Keratinocyte (primary cell): ENCODE data around the gene ATP10D.

Experiments used
- CTCF ChIP-seq, 3 experiments: IDR thresholded peaks in 1 of 3; conservative IDR thresholded peaks in 1 of 3; optimal IDR thresholded peaks in 1 of 3; 2 replicates in 2 of 3; 3 replicates in 1 of 3; pipeline versions ENCODE3 to v1.5.1; 2011; ENCODE audit warnings: low read length in 3 of 3, mild to moderate bottlenecking in 3 of 3, moderate library complexity in 2 of 3, control low read depth in 1 of 3, inconsistent platforms in 1 of 3; ENCODE audit not compliant: insufficient read depth in 2 of 3; ENCODE audit errors: extremely low read depth in 1 of 3
- EZH2 ChIP-seq: IDR thresholded peaks from one replicate; pipeline ENCODE4 v1.6.1; 2012; ENCODE audit warnings: inconsistent platforms, mild to moderate bottlenecking, low read length, moderate library complexity

GRCh38 chr4:47494124-47494430 is 9.0 kb downstream of the ATP10D start:
- no peak for TF ChIP-seq CTCF (optimal IDR thresholded peaks at IDR 0.05 in 1 of 3, IDR thresholded peaks at IDR 0.05 in 1 of 3, conservative IDR thresholded peaks at IDR 0.05 in 1 of 3; ENCODE audit: extremely low read depth in 1 of 3, insufficient read depth in 2 of 3, low read length in 3 of 3)
- no peak for TF ChIP-seq EZH2
